ENCODE data around the gene AMZ2. TPM values are rescaled to one million over a fixed set of nuclear protein-coding genes. Genes with fewer than 3 reads are reported as not detected.

AMZ2 gene
- total and polyA plus RNA-seq, 8 donors, result 1.2 to 73.2 (median 41.5) TPM

DNA sequence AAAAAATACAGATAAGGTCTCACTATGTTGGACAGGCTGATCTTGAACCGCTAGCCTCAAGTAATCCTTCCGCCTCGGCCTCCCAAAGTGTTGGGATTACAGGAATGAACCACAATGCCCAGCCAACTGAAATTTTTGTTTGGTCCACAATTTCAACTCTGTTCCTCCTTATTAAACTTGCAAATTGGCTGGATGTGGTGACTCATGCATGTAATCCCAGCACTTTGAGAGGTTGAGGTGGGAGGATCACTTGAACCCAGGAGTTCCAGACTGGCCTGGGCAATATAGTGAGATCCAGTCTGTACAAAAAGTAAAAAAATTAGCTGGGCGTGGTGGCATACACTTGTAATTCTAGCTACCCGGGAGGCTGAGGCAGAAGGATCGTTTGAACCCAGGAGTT is 56.9 kb downstream of the AMZ2 start:
- Histone ChIP-seq H3K27ac (peak overlapping the region in 1 of 5 donors; percentile 33), H3K36me3 (no peaks in the 10 kb centered on the region), H3K9me3 (no peaks in the 10 kb centered on the region), H3K27me3 (no peaks in the 10 kb centered on the region), H3K4me3 (no peak overlapping the region), H3K4me1 (peaks cover 0 to 7% (median 0%) of the 10 kb centered on the region in 4 donors)
- WGBS, 5 donors, result 93 to 96% (median 95%) methylated on average over 6 of the region's 6 CpGs
- intact Hi-C loops (cut with DNase I; ENCODE audit: low total_unique reads), result no loop called here
- TF ChIP-seq, protein P1, sequence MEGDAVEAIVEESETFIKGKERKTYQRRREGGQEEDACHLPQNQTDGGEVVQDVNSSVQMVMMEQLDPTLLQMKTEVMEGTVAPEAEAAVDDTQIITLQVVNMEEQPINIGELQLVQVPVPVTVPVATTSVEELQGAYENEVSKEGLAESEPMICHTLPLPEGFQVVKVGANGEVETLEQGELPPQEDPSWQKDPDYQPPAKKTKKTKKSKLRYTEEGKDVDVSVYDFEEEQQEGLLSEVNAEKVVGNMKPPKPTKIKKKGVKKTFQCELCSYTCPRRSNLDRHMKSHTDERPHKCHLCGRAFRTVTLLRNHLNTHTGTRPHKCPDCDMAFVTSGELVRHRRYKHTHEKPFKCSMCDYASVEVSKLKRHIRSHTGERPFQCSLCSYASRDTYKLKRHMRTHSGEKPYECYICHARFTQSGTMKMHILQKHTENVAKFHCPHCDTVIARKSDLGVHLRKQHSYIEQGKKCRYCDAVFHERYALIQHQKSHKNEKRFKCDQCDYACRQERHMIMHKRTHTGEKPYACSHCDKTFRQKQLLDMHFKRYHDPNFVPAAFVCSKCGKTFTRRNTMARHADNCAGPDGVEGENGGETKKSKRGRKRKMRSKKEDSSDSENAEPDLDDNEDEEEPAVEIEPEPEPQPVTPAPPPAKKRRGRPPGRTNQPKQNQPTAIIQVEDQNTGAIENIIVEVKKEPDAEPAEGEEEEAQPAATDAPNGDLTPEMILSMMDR (IDR thresholded peaks at IDR 0.05), result no peak
- TF ChIP-seq POLR2A (IDR thresholded peaks at IDR 0.05), result no peak
- TF ChIP-seq EP300 (IDR thresholded peaks at IDR 0.05), result no peak
- no peak for TF ChIP-seq POLR2AphosphoS5 (IDR thresholded peaks at IDR 0.05)
- DNase-seq, result no peak

DNA sequence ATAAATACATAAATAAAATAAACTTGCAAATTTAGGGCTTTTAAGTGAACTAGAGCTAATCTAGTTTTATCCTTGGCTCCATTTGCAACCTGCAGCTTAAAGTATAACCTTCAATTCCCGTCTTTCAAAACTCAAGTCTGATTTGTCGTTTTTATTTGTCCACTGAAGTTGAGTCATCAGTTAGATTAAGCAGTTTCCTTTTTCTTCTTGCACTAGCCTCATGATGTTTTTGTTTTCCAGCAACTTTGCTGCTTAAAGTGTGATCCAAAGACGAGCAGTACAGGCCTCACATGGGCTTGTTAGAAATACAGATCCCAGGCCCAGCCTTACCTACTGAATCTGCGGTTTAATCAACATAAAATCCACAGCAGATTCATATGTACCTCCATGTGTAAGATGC is 57.3 kb downstream of the AMZ2 start:
- Histone ChIP-seq H3K27me3 (no peaks in the 10 kb centered on the region), H3K4me3 (no peak overlapping the region), H3K4me1 (peaks cover 0 to 7% (median 0%) of the 10 kb centered on the region in 4 donors), H3K36me3 (no peaks in the 10 kb centered on the region), H3K27ac (peak overlapping the region in 1 of 5 donors; percentile 33), H3K9me3 (no peaks in the 10 kb centered on the region)
- TF ChIP-seq, protein P1 (IDR thresholded peaks at IDR 0.05), result no peak
- TF ChIP-seq EP300 (IDR thresholded peaks at IDR 0.05), result no peak
- no peak for TF ChIP-seq POLR2A (IDR thresholded peaks at IDR 0.05)
- TF ChIP-seq POLR2AphosphoS5 (IDR thresholded peaks at IDR 0.05), result no peak
- intact Hi-C loops (cut with DNase I; ENCODE audit: low total_unique reads), result no loop called here
- WGBS, 5 donors, result 57 to 70% (median 66%) methylated on average over 4 of the region's 4 CpGs
- DNase-seq, result no peak

Other genes with a start within 250 kb of the AMZ2 start
- gene KPNA2, start 212.3 kb upstream of the AMZ2 start, total RNA-seq, result 10 to 100 TPM in 2 of 5 donors, 1 to 10 TPM in 2, under 1 TPM in 1; 0.58 to 26.3 (median 5.4) TPM
- 10 to 100 TPM; 12.1 to 23.7 (median 21.0) TPM for gene KPNA2, start 212.3 kb upstream of the AMZ2 start, polyA plus RNA-seq
- under 1 TPM in 1 of 5 donors, not detected in 4; 0.92 TPM for gene SLC16A6, start 43.1 kb downstream of the AMZ2 start, total RNA-seq
- under 1 TPM in 2 of 3 donors, not detected in 1; 0.37 to 0.80 TPM for gene SLC16A6, start 43.1 kb downstream of the AMZ2 start, polyA plus RNA-seq
- gene ARSG, start 43.5 kb downstream of the AMZ2 start, total RNA-seq, result 10 to 100 TPM in 2 of 5 donors, 1 to 10 TPM in 2, under 1 TPM in 1; 0.45 to 74.7 (median 7.5) TPM
- 1 to 10 TPM in 2 of 3 donors, under 1 TPM in 1; 0.56 to 1.7 (median 1.1) TPM for gene ARSG, start 43.5 kb downstream of the AMZ2 start, polyA plus RNA-seq
- gene WIPI1, start 209.5 kb downstream of the AMZ2 start, total RNA-seq, result 10 to 100 TPM in 4 of 5 donors, 1 to 10 TPM in 1; 8.2 to 99.1 (median 76.3) TPM
- gene WIPI1, start 209.5 kb downstream of the AMZ2 start, polyA plus RNA-seq, result 10 to 100 TPM; 20.3 to 49.7 (median 35.3) TPM